SK-N-MC (cell line): ENCODE results near the gene TLR5.

Experiments used
- DNase-seq: peaks from one replicate; pipeline ENCODE4 v3.0.0-alpha.2; 2011; ENCODE audit warnings: low read depth, low spot score
- H3K27ac ChIP-seq: fragments of 200-600 bp; sonication (generic); 2 replicates; pipeline ENCODE4 v1.5.1; 2016; ENCODE audit warnings: mixed run types
- H3K36me3 ChIP-seq: fragments of 200-600 bp; sonication (generic); 2 replicates; pipeline ENCODE4 v1.6.1; 2017; ENCODE audit warnings: antibody characterized with exemption, low read length, mixed read lengths; ENCODE audit not compliant: insufficient read depth
- H3K4me3 ChIP-seq: fragments of 200-600 bp; sonication (generic); 2 replicates; pipeline ENCODE4 v1.5.1; 2016
- H3K9ac ChIP-seq: fragments of 200-600 bp; sonication (generic); 2 replicates; pipeline ENCODE4 v1.8.0; 2017; ENCODE audit warnings: mixed run types, mixed read lengths; ENCODE audit not compliant: insufficient read length
- H3K9me3 ChIP-seq: fragments of 200-600 bp; sonication (generic); 2 replicates; pipeline ENCODE4 v1.6.1; 2017; ENCODE audit warnings: low read depth, mild to moderate bottlenecking, antibody characterized with exemption, low read length, moderate library complexity, mixed read lengths
- EZH2 ChIP-seq: fragments of 200-600 bp; sonication (generic); IDR thresholded peaks from one replicate; pipeline ENCODE4 v1.6.1; 2017; ENCODE audit warnings: antibody characterized with exemption
- FOXP2 ChIP-seq: optimal IDR thresholded peaks from 2 replicates; pipeline ENCODE3; 2011; ENCODE audit warnings: mild to moderate bottlenecking, moderate library complexity; ENCODE audit not compliant: insufficient read depth; ENCODE audit errors: extremely low read length, control extremely low read depth
- POLR2AphosphoS5 ChIP-seq: IDR thresholded peaks from 2 replicates; pipeline ENCODE4 v1.6.1; 2012; ENCODE audit warnings: mild to moderate bottlenecking, low read depth, low read length, borderline replicate concordance

TLR5 gene

GRCh38 chr1:223155153-223155552 is 12.1 kb upstream of the TLR5 start:
- Histone ChIP-seq H3K27ac (peak overlapping the region; percentile 22; the same call in 1 of the 2 replicates), H3K9me3 (no peaks in the 10 kb centered on the region), H3K36me3 (no peaks in the 10 kb centered on the region), H3K4me3 (no peak overlapping the region), H3K9ac (no peak overlapping the region)
- DNase-seq: no peak
- TF ChIP-seq POLR2AphosphoS5 (no peak), FOXP2 (no peak), EZH2 (no peak)

DNA sequence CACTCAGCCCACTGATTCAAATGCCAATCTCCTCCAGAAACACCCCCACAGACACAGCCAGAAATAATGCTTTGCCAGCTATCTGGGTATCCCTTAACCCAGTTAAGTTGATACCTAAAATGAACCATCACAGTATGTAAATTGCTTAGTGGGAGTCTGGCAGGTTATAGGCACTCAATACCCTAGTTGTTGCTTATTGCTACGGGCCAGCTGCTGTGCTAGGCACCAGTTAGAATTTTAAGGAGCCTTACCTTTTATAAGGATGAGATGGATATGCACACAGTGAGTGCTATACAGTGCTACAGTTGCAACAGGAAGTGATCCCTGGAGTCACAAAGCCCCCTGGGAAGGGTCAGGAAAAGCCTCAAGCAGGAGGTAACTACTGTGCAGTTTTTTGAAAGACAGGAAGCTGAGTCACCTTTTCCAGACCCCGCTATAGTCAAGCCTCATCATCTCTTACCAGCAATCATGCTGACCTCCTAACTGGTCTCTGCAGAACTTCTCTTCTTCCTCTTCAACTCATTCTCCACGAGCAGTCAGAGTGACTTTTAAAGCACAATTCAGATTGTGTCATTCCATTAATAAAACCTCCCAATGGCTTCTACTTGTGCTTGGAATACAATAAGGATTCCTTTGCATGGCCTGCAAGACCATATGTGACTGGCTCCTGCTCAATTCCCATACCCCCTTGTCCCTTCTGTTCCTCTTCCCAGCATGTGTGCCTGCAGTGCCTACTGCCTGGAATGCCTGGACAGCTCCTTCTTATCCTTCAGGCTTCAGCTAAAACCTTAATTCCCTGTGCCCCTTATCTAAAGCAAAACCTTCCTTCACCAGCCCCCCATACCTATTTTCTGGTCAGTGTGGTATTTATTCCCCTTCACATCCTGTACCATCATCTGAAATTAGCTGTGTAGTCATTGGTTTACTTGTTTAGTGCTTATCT is 10.4 kb upstream of the TLR5 start:
- Histone ChIP-seq H3K27ac (no peak overlapping the region), H3K9me3 (no peaks in the 10 kb centered on the region), H3K36me3 (no peaks in the 10 kb centered on the region), H3K4me3 (no peak overlapping the region), H3K9ac (no peak overlapping the region)
- no peak for TF ChIP-seq EZH2
- TF ChIP-seq POLR2AphosphoS5: no peak
- no peak for TF ChIP-seq FOXP2
- no peak for DNase-seq

- TF ChIP-seq FOXP2: no peak
- TF ChIP-seq EZH2: no peak
- no peak for TF ChIP-seq POLR2AphosphoS5
- Histone ChIP-seq H3K4me3 (no peak overlapping the region), H3K36me3 (no peaks in the 10 kb centered on the region), H3K27ac (no peak overlapping the region), H3K9me3 (no peaks in the 10 kb centered on the region), H3K9ac (no peak overlapping the region)
- DNase-seq: no peak
These were observed 9.4 kb upstream of the TLR5 start for GRCh38 chr1:223152399-223152798.

DNA sequence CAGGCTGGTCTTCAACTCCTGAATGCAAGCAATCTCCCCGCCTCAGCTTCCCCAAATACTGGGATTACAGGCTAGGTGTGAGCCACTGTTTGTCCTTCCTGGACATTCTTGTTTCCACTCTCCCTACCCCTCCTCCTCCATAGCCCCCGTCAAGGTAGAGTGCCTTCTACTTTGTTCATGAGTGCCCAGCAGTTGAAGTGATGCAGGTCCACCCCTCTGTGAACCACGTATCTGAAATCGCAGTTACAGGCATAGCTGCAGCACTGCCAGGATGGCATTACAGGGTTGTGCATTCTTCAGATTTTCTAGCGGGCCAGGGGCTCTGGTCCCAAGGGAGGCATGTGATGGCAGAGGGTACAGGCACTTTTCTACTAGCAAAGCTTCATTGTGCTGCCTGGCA is 7.4 kb upstream of the TLR5 start:
- Histone ChIP-seq H3K9ac (no peak overlapping the region), H3K36me3 (no peaks in the 10 kb centered on the region), H3K27ac (no peak overlapping the region), H3K9me3 (no peaks in the 10 kb centered on the region), H3K4me3 (no peak overlapping the region)
- TF ChIP-seq EZH2: no peak
- no peak for TF ChIP-seq POLR2AphosphoS5
- no peak for TF ChIP-seq FOXP2
- DNase-seq: no peak

GRCh38 chr1:223147873-223148272 is 4.8 kb upstream of the TLR5 start:
- Histone ChIP-seq H3K9ac (no peak overlapping the region), H3K27ac (no peak overlapping the region), H3K9me3 (no peaks in the 10 kb centered on the region), H3K4me3 (no peak overlapping the region), H3K36me3 (no peaks in the 10 kb centered on the region)
- TF ChIP-seq FOXP2 (no peak), EZH2 (no peak), POLR2AphosphoS5 (no peak)
- DNase-seq: no peak

- H3K4me3 ChIP-seq: no peak overlapping the region
- no peak for DNase-seq
- H3K27ac ChIP-seq: no peak overlapping the region
- TF ChIP-seq POLR2AphosphoS5 (no peak), EZH2 (no peak), FOXP2 (no peak)
- H3K36me3 ChIP-seq: no peaks in the 10 kb centered on the region
- H3K9me3 ChIP-seq: no peaks in the 10 kb centered on the region
- H3K9ac ChIP-seq: no peak overlapping the region
These were observed 4.4 kb upstream of the TLR5 start for GRCh38 chr1:223147409-223147808.

DNA sequence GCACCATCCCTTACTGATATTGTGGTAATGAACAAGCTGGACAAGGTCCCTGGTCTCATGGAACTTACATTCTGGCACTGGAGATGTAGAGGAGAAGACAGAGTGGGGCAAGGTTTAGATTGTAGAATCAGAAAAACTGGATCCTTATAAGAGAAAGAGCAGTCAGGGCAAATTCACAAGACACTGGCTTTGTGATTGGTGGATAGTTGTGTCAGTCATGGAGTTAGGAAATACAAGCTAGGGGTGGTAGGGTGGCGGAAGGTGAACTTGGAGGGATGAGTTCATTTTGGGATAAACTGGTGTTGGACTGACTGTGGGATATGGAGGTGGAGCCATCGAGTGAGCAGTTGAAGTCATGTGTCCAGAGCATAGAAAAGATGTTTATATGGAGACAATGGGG is 3.7 kb upstream of the TLR5 start:
- H3K4me3 ChIP-seq: no peak overlapping the region
- H3K9ac ChIP-seq: no peak overlapping the region
- no peak for TF ChIP-seq EZH2
- H3K36me3 ChIP-seq: no peaks in the 10 kb centered on the region
- no peaks in the 10 kb centered on the region for H3K9me3 ChIP-seq
- no peak overlapping the region for H3K27ac ChIP-seq
- DNase-seq: no peak

- no peak for DNase-seq
- H3K9me3 ChIP-seq: no peaks in the 10 kb centered on the region
- TF ChIP-seq EZH2: no peak
- TF ChIP-seq FOXP2: no peak
- TF ChIP-seq POLR2AphosphoS5: no peak
- no peak overlapping the region for H3K27ac ChIP-seq
- no peak overlapping the region for H3K9ac ChIP-seq
- H3K4me3 ChIP-seq: no peak overlapping the region
- no peaks in the 10 kb centered on the region for H3K36me3 ChIP-seq
These were observed 1.9 kb upstream of the TLR5 start for GRCh38 chr1:223144914-223145313.

GRCh38 chr1:223144431-223144830 is 1.4 kb upstream of the TLR5 start:
- no peak overlapping the region for H3K27ac ChIP-seq

More at GRCh38 chr1:223144431-223144830, 1.4 kb upstream of the TLR5 start:
- DNase-seq: no peak
- no peaks in the 10 kb centered on the region for H3K9me3 ChIP-seq
- H3K36me3 ChIP-seq: no peaks in the 10 kb centered on the region
- TF ChIP-seq EZH2 (no peak), FOXP2 (no peak), POLR2AphosphoS5 (no peak)
- no peak overlapping the region for H3K4me3 ChIP-seq
- no peak overlapping the region for H3K9ac ChIP-seq
